Aorta (tissue), 5 donors: ENCODE results near the gene ERC2. TPM values are rescaled to one million over a fixed set of nuclear protein-coding genes. Genes with fewer than 3 reads are reported as not detected.

Experiments
- ATAC-seq: fragments of 200-7000 bp; cut with Tn5 transposase; one replicate; pipeline ENCODE4 v1.9.1; 2022; ENCODE audit warnings: moderate library complexity; ENCODE audit not compliant: low FRiP score
- DNase-seq, 2 donors: peaks; one replicate each; pipeline ENCODE4 v3.0.0-alpha.2; 2020
- H3K27ac ChIP-seq, 2 donors: one replicate each; pipeline ENCODE4 v1.5.1; 2013; ENCODE audit warnings: low read length in 2 of 2, mild to moderate bottlenecking in 2 of 2, moderate library complexity in 2 of 2, control low read depth in 1 of 2, inconsistent platforms in 1 of 2, low read depth in 1 of 2
- H3K27me3 ChIP-seq, 2 donors: one replicate each; pipeline ENCODE4 v1.6.1; 2013; ENCODE audit warnings: control low read depth in 1 of 2, low read length in 1 of 2, mild to moderate bottlenecking in 1 of 2, moderate library complexity in 1 of 2; ENCODE audit not compliant: insufficient read depth in 2 of 2, control insufficient read depth in 1 of 2
- H3K36me3 ChIP-seq, 2 donors: one replicate each; pipeline ENCODE4 v1.6.1; 2013; ENCODE audit warnings: control low read depth in 1 of 2, low read length in 1 of 2, mild to moderate bottlenecking in 1 of 2; ENCODE audit not compliant: insufficient read depth in 2 of 2, control insufficient read depth in 1 of 2
- H3K4me1 ChIP-seq, 2 donors: one replicate each; pipeline ENCODE4 v1.6.1; 2013; ENCODE audit warnings: low read length in 2 of 2, control low read depth in 1 of 2, mild to moderate bottlenecking in 1 of 2, moderate library complexity in 1 of 2; ENCODE audit not compliant: insufficient read depth in 2 of 2, control insufficient read depth in 1 of 2
- H3K4me3 ChIP-seq, 2 donors: one replicate each; pipeline ENCODE4 v1.5.1; 2013; ENCODE audit warnings: low read length in 2 of 2, control low read depth in 1 of 2, mild to moderate bottlenecking in 1 of 2
- H3K9me3 ChIP-seq: one replicate; pipeline ENCODE4 v1.6.1; 2013; ENCODE audit warnings: mild to moderate bottlenecking, low read length; ENCODE audit not compliant: control insufficient read depth
- WGBS, 2 donors: extraction: QIAGEN DNeasy Blood & Tissue Kit; methylation state at CpG; one replicate each; pipeline ENCODE4 v1.1.7; 2013; 5-methylcytosine and 5-hydroxymethylcytosine counted together
- intact Hi-C, 2 donors: fragments of 100-400 bp; cut with DNase I; formaldehyde crosslinking; loops; one replicate each; pipeline versions ENCODE4 v1.14.2 to v1.15.0; 2022
- polyA plus RNA-seq, 2 donors: library from polyadenylated mRNA; stranded (reverse); fragments of 200-250 nt; gene quantifications; one replicate each; pipeline ENCODE4 v1.2.3, GENCODE V29; 2013
- total RNA-seq, 2 donors: library from RNA; stranded (reverse); fragmentation: NEBNext Ultra II Directional; extraction: Animal tissue kit (Norgen Biotek cat#: 25700); gene quantifications; one replicate each; pipeline ENCODE4 v1.2.1, GENCODE V29; 2021
- donor health status: healthy with polysubstance abuse.
- donor health status: Bipolar disorder and iron deficiency.
- donor health status: DM: no; HTN: no; CAD: no.
- donor health status: DM: no; HTN: no; CAD: no.
- donor health status: DM: yes; HTN: yes; CAD: no.

ERC2 gene
- total and polyA plus RNA-seq, 4 donors = 0.27 to 0.55 TPM; not detected in 2

- Histone ChIP-seq H3K36me3 (no peaks in the 10 kb centered on the region), H3K27me3 (no peaks in the 10 kb centered on the region), H3K4me1 (no peaks in the 10 kb centered on the region), H3K9me3 (no peaks in the 10 kb centered on the region), H3K27ac (no peak overlapping the region), H3K4me3 (no peak overlapping the region)
- ATAC-seq (no peak), DNase-seq (no peak)
- 91% methylated on average over 2 of the region's 2 CpGs for WGBS, 2 donors
- intact Hi-C loops = no loop called here
These were observed 498.6 kb downstream of the ERC2 start for GRCh38 chr3:55969634-55970033.

GRCh38 chr3:55968331-55968730 lies 499.9 kb downstream of the ERC2 start:
- intact Hi-C loops = no loop called here
- H3K4me3 ChIP-seq = no peak overlapping the region
- no peaks in the 10 kb centered on the region for H3K4me1 ChIP-seq
- WGBS, 2 donors = 28 to 30% methylated on average over 6 of the region's 6 CpGs
- no peak for ATAC-seq
- no peak for DNase-seq
- H3K27me3 ChIP-seq = no peaks in the 10 kb centered on the region
- H3K36me3 ChIP-seq = no peaks in the 10 kb centered on the region
- no peaks in the 10 kb centered on the region for H3K9me3 ChIP-seq
- no peak overlapping the region for H3K27ac ChIP-seq

GRCh38 chr3:55966566-55966965 lies 501.7 kb downstream of the ERC2 start:
- Histone ChIP-seq H3K4me1 (no peaks in the 10 kb centered on the region), H3K9me3 (no peaks in the 10 kb centered on the region), H3K4me3 (no peak overlapping the region), H3K27me3 (no peaks in the 10 kb centered on the region), H3K27ac (no peak overlapping the region), H3K36me3 (no peaks in the 10 kb centered on the region)
- WGBS, 2 donors = 84 to 94% methylated on average over 1 of the region's 1 CpG
- no peak for DNase-seq
- intact Hi-C loops = no loop called here
- no peak for ATAC-seq

GRCh38 chr3:55965776-55966175 lies 502.5 kb downstream of the ERC2 start:
- Histone ChIP-seq H3K4me3 (no peak overlapping the region), H3K27me3 (no peaks in the 10 kb centered on the region), H3K27ac (no peak overlapping the region), H3K36me3 (no peaks in the 10 kb centered on the region), H3K4me1 (no peaks in the 10 kb centered on the region), H3K9me3 (no peaks in the 10 kb centered on the region)
- 82 to 85% methylated on average over 5 of the region's 5 CpGs for WGBS, 2 donors
- intact Hi-C loops = no loop called here
- ATAC-seq (no peak), DNase-seq (no peak)

DNA sequence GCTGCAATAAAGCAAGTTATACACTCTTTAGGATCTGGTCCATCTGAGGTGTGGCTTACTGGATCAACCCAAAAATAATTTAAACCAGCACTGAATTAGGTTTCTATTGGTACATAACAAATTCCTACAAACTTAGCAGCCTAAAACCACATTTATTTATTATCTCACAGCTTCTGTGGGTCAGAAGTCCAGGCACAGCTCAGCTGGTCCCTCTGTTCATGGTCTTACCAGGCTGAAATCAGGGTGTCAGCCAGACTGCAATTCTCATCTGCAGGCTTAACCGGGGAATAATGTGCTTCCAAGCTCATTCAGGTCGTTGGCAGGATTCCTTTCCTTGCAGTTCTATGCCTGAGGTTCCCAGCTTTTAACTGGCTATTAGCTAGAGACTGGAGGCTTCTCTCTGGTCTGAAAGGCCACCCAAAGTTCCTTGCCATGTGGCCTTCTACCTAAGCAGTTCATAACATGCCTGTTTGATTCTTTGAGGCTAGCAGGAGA lies 503.7 kb downstream of the ERC2 start:
- Histone ChIP-seq H3K36me3 (no peaks in the 10 kb centered on the region), H3K27me3 (no peaks in the 10 kb centered on the region), H3K4me1 (no peaks in the 10 kb centered on the region), H3K27ac (no peak overlapping the region), H3K4me3 (no peak overlapping the region), H3K9me3 (no peaks in the 10 kb centered on the region)
- DNase-seq = no peak
- ATAC-seq = no peak
- 25 to 28% methylated on average over 2 of the region's 2 CpGs for WGBS, 2 donors
- intact Hi-C loops = no loop called here

GRCh38 chr3:55963601-55964000 lies 504.7 kb downstream of the ERC2 start:
- 52 to 58% methylated on average over 6 of the region's 6 CpGs for WGBS, 2 donors
- Histone ChIP-seq H3K27me3 (no peaks in the 10 kb centered on the region), H3K4me1 (no peaks in the 10 kb centered on the region), H3K9me3 (no peaks in the 10 kb centered on the region), H3K4me3 (no peak overlapping the region), H3K36me3 (no peaks in the 10 kb centered on the region), H3K27ac (no peak overlapping the region)
- intact Hi-C loops = no loop called here
- DNase-seq = no peak
- ATAC-seq = no peak

- Histone ChIP-seq H3K27me3 (no peaks in the 10 kb centered on the region), H3K27ac (no peak overlapping the region), H3K4me3 (no peak overlapping the region), H3K36me3 (no peaks in the 10 kb centered on the region), H3K4me1 (no peaks in the 10 kb centered on the region), H3K9me3 (no peaks in the 10 kb centered on the region)
- DNase-seq = no peak
- no peak for ATAC-seq
- WGBS, 2 donors = 76 to 80% methylated on average over 7 of the region's 7 CpGs
- intact Hi-C loops = no loop called here
These were observed 508.7 kb downstream of the ERC2 start for GRCh38 chr3:55959471-55960080.

- DNase-seq = no peak
- H3K4me3 ChIP-seq = no peak overlapping the region
- intact Hi-C loops = no loop called here
- peak; percentile 31 for ATAC-seq
- 84 to 91% methylated on average over 8 of the region's 8 CpGs for WGBS, 2 donors
- H3K36me3 ChIP-seq = no peaks in the 10 kb centered on the region
- no peaks in the 10 kb centered on the region for H3K4me1 ChIP-seq
- no peak overlapping the region for H3K27ac ChIP-seq
- H3K27me3 ChIP-seq = no peaks in the 10 kb centered on the region
- no peaks in the 10 kb centered on the region for H3K9me3 ChIP-seq
These were observed 509.7 kb downstream of the ERC2 start for GRCh38 chr3:55958605-55959004.

- no peak for ATAC-seq
- no peak overlapping the region for H3K4me3 ChIP-seq
- H3K27ac ChIP-seq = no peak overlapping the region
- H3K4me1 ChIP-seq = no peaks in the 10 kb centered on the region
- H3K36me3 ChIP-seq = no peaks in the 10 kb centered on the region
- no peaks in the 10 kb centered on the region for H3K9me3 ChIP-seq
- WGBS, 2 donors = 73 to 81% methylated on average over 4 of the region's 4 CpGs
- no peak for DNase-seq
- no peaks in the 10 kb centered on the region for H3K27me3 ChIP-seq
- intact Hi-C loops = no loop called here
These were observed 512.3 kb downstream of the ERC2 start for GRCh38 chr3:55955891-55956477.
